ENCODE measurements around the gene CD247. TPM values are rescaled to one million over a fixed set of nuclear protein-coding genes. Genes with fewer than 3 reads are reported as not detected.

CD247 gene
- total RNA-seq, 2 experiments from 2014 or later = 105 to 114 TPM

DNA sequence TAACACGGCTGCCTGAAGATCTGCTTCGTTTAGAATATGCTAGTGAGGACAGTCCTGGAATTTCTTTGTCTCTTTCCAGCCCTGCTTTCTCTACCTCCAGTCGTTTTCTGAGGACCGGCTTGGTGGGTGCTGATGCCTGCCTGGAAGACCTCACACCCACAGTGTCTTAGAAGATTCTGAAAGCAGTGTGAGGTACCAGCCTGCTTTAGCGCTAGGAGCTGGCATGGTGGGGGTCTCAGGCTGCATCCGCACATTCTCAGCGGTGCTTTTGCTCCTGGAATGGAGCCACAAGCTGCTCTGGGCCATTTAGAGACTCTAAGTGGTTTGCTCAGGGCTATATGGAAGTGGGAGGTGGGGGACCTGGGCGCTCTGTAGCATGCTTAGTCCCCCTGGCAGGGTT, 61.4 kb downstream of the CD247 start:
- intact Hi-C loops (cut with micrococcal nuclease) = loop anchor here (1.0 to 2.0 kb wide), 3 partner anchors 18 to 42 kb away; no protein-coding TSS in a partner anchor
- H3K4me1 Mint-ChIP-seq (ENCODE audit: low read depth) = peaks cover 66% of the 10 kb centered on the region
- no peaks in the 10 kb centered on the region for H3K27me3 Mint-ChIP-seq
- ChIA-PET CTCF (interaction anchor here (0.8 to 4.4 kb wide), 4 partner anchors 28 to 189 kb away, joined by 3 to 39 read pairs (median 12); partner anchors contain the start of gene CD247), POLR2A (interaction anchor here (2.7 to 7.2 kb wide), 2 partner anchors 43 to 59 kb away, joined by 30 to 58 read pairs; partner anchors contain the start of gene CD247)
- peaks cover 13% of the 10 kb centered on the region for H3K36me3 Mint-ChIP-seq
- H3K4me3 Mint-ChIP-seq = no peak overlapping the region
- DNase-seq = no peak
- H3K27ac Mint-ChIP-seq = peak overlapping the region; percentile 77
- no peaks in the 10 kb centered on the region for H3K9me3 Mint-ChIP-seq

DNA sequence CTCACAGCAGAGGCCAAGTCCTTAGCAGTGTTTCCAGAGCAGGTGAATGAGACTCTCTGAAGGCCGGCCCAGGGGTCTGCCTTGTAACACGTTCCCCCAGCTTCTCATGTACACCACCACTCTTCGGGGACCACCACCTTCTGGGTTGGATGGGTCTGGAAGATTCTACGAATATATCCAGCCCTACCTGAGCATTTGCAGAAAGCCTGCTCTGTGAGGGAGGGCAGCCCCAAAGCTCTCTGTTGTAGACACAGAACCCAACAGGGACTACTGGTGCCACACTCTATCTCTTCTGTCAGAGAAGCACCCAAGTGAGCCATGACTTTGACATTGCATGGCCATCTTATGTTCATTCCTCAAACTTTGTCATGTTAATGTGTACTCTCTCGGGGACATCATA, 61.8 kb downstream of the CD247 start:
- Mint-ChIP-seq H3K4me1 (ENCODE audit: low read depth) (peaks cover 66% of the 10 kb centered on the region), H3K27ac (peak overlapping the region; percentile 77), H3K27me3 (no peaks in the 10 kb centered on the region), H3K36me3 (peaks cover 11% of the 10 kb centered on the region), H3K9me3 (no peaks in the 10 kb centered on the region), H3K4me3 (no peak overlapping the region)
- POLR2A ChIA-PET = interaction anchor here (0.6 to 7.2 kb wide), 8 partner anchors 12 to 485 kb away, joined by 3 to 58 read pairs (median 6); partner anchors contain the start of gene CD247
- DNase-seq = no peak
- CTCF ChIA-PET = interaction anchor here (1.0 to 4.4 kb wide), 8 partner anchors 9 to 189 kb away, joined by 3 to 39 read pairs (median 8); partner anchors contain the start of gene CD247
- intact Hi-C loops (cut with micrococcal nuclease) = loop anchor here (1.0 to 2.0 kb wide), 3 partner anchors 18 to 43 kb away; no protein-coding TSS in a partner anchor

DNA sequence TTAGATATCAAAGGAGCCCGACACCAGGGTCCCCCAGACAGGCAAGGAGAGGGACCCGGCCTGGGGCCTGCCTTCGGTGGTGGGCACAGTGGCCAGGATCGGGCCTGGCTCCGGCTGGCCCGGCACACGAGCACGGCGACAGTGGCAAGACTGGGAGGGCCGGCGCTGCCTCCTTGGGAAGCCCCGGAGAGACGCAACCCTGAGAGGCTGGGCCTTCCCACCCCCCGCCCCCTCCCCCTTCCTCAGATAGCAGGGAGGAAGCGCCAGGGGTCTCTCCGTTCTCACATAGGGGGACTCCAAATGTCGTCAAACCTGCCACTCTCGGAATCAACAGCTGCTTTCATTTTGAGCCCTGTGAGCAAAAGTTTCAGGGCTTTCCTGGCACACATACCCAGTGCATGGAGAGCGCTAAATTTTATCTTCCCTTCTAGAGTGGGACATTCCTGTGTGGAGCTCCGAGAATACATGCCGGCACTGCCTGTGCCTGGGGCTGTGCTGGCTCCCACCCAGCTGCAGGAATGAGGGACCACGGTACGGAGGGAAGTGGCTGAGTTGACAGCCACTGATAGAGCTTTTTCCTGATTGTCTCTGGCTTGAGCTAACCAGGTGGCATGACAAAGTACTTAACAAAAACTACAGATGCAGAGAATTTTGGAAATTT, 62.4 kb downstream of the CD247 start:
- Mint-ChIP-seq H3K4me1 (ENCODE audit: low read depth) (peaks cover 64% of the 10 kb centered on the region), H3K36me3 (peaks cover 11% of the 10 kb centered on the region), H3K27ac (peak overlapping the region; percentile 77), H3K4me3 (peak overlapping the region; percentile 78), H3K9me3 (no peaks in the 10 kb centered on the region), H3K27me3 (no peaks in the 10 kb centered on the region)
- DNase-seq = peak; percentile 79
- POLR2A ChIA-PET = interaction anchor here (0.6 to 7.2 kb wide), 13 partner anchors 10 to 485 kb away, joined by 3 to 58 read pairs (median 5); partner anchors contain the start of gene CD247
- intact Hi-C loops (cut with micrococcal nuclease) = loop anchor here (1.0 to 2.0 kb wide), 4 partner anchors 19 to 61 kb away; no protein-coding TSS in a partner anchor
- CTCF ChIA-PET = interaction anchor here (1.0 to 4.4 kb wide), 11 partner anchors 8 to 188 kb away, joined by 3 to 39 read pairs (median 5); partner anchors contain the start of gene CD247

DNA sequence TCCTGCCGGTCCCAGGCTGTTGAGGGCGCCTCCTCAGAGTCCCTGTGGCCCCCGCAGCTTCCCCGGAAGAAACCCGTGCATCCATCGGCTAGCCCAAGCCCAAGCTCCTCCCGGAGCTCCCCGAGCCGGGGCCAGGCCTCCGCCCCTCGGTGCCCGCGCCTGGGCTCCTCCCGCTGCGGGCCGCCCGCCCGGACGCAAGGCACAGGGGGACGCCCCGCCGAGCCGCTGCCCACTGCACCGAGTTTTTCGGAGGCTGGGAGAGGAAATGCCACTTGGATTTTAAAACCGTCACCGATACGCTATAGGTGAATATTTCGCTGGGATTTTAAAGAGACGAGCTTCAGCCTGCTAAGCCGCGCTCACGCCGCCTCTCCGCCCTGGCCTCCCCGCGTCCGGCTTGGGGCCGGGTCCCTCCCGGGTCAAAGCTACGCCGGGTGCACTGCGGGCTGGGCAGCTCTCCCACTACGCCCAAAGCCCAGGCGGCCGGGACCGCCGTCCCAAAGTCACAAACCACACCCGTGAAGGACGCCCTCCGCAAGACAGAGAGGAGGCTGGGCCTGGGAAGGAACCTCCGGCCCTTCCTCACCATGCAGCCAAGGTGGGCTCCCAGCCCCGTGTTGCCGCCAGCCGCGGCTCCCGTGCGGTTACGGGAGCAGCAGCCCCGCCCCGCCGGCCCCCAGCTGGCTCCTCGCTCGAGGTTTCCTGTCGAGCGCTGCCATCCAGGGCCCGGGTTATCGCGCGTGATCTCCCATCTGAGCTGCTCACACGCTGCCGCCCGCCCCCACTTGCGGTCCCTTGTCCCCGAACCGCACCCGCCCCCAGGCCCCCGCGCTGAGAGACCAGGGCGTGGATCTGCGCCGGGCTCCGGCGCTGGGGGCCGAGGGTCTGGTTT, 63.2 kb downstream of the CD247 start:
- peak overlapping the region; percentile 78 for H3K4me3 Mint-ChIP-seq
- peak overlapping the region; percentile 84 for H3K27ac Mint-ChIP-seq
- ChIA-PET CTCF (interaction anchor here (1.1 to 4.4 kb wide), 13 partner anchors 8 to 100 kb away, joined by 3 to 39 read pairs (median 5); partner anchors contain the start of gene CD247), POLR2A (interaction anchor here (0.5 to 7.2 kb wide), 15 partner anchors 11 to 1371 kb away, joined by 3 to 58 read pairs (median 4); partner anchors contain the start of genes CD247 and POU2F1)
- intact Hi-C loops (cut with micrococcal nuclease) = loop anchor here (1.0 kb wide), 1 partner anchor 62 kb away; no protein-coding TSS in a partner anchor
- DNase-seq = peak; percentile 88
- H3K36me3 Mint-ChIP-seq = peaks cover 11% of the 10 kb centered on the region
- peaks cover 64% of the 10 kb centered on the region for H3K4me1 Mint-ChIP-seq (ENCODE audit: low read depth)
- no peaks in the 10 kb centered on the region for H3K27me3 Mint-ChIP-seq
- no peaks in the 10 kb centered on the region for H3K9me3 Mint-ChIP-seq

DNA sequence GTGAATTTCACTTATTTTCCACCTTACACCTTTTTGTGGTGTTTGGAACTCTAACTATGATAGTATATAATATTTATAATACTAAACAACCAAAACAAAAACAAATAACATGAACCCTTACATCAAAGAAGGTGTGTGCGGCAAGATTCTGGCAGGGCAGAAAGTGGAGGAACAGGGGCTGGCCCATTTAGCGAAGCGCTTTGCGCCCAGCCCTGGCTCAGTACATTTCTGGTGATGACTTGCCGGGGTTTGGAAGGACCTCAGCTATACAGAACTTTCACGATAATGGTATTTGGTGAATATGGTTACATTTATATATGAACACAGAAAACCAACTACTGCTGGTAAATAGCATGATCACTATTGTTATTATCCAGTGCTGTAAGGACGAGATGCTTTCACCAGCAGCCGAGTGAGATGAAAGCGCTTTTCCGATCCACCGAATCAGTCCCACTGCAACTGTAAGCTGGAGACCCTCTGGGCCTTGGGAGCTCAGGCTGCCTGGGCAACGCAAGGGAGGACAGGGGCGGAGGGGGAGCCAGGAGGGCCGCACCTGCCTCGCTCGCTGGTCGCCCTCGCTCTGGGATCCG, 63.9 kb downstream of the CD247 start:
- intact Hi-C loops (cut with micrococcal nuclease) = no loop called here
- H3K27me3 Mint-ChIP-seq = no peaks in the 10 kb centered on the region
- peaks cover 60% of the 10 kb centered on the region for H3K4me1 Mint-ChIP-seq (ENCODE audit: low read depth)

DNA sequence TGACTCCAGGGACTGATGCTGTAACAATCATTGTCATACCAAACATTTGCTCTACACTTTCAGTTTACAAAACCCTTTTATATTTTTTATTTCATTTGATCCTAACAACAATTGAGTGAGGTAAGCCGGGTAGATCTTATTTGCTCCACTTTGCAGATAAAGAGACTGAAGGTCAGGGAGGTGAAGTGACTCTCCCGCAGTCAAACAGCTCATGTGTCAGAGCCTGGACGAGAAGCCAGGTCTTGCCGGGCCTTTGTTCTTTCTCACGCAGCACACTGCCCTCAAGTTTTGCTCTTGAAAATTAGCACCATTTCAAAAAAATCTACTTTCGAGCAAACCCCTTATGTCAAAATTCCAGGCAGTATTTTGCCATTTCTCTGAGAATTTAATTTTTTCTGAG, 65.2 kb downstream of the CD247 start:
- POLR2A ChIA-PET = interaction anchor here (0.6 to 7.2 kb wide), 3 partner anchors 20 to 81 kb away, joined by 3 to 58 read pairs (median 3); partner anchors contain the start of gene CD247
- no peaks in the 10 kb centered on the region for H3K27me3 Mint-ChIP-seq
- CTCF ChIA-PET = interaction anchor here (0.8 to 4.4 kb wide), 3 partner anchors 61 to 81 kb away, joined by 3 to 39 read pairs (median 17); partner anchors contain the start of gene CD247
- peaks cover 71% of the 10 kb centered on the region for H3K4me1 Mint-ChIP-seq (ENCODE audit: low read depth)
- H3K9me3 Mint-ChIP-seq = no peaks in the 10 kb centered on the region
- H3K36me3 Mint-ChIP-seq = peaks cover 8% of the 10 kb centered on the region
- peak; percentile 37 for DNase-seq
- H3K27ac Mint-ChIP-seq = peak overlapping the region; percentile 77
- intact Hi-C loops (cut with micrococcal nuclease) = no loop called here
- H3K4me3 Mint-ChIP-seq = peak overlapping the region; percentile 60

More for the DNA sequence above, 63.9 kb downstream of the CD247 start:
- peak; percentile 44 for DNase-seq
- peak overlapping the region; percentile 78 for H3K4me3 Mint-ChIP-seq
- H3K27ac Mint-ChIP-seq = peak overlapping the region; percentile 84
- CTCF ChIA-PET = interaction anchor here (1.2 to 4.4 kb wide), 9 partner anchors 7 to 101 kb away, joined by 3 to 39 read pairs (median 7); partner anchors contain the start of gene CD247
- peaks cover 11% of the 10 kb centered on the region for H3K36me3 Mint-ChIP-seq
- H3K9me3 Mint-ChIP-seq = no peaks in the 10 kb centered on the region
- POLR2A ChIA-PET = interaction anchor here (0.5 to 7.2 kb wide), 11 partner anchors 11 to 474 kb away, joined by 3 to 58 read pairs (median 5); partner anchors contain the start of genes CD247 and POU2F1

DNA sequence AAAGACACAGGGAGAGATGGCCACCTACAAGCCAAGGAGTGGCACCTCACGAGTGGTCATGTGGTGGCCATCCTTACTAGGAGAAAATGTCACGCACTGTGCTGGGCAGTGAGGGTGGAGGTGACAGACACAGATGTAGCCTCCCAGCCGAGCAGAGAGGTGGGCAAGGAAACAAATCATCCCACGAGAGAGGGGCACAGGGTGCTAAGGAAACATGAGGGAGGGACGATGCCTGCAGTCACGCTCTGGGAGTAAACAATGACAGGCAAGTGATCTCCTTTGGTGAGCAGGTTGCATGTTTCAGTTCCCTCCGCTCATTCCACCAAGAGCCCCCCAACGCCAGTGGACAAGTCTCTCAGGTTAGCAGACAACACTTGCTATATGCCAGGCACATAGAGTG, 65.8 kb downstream of the CD247 start:
- no peaks in the 10 kb centered on the region for H3K9me3 Mint-ChIP-seq
- DNase-seq = no peak
- H3K27me3 Mint-ChIP-seq = no peaks in the 10 kb centered on the region
- ChIA-PET POLR2A (interaction anchor here (0.6 to 7.2 kb wide), 3 partner anchors 21 to 82 kb away, joined by 3 to 58 read pairs (median 3); partner anchors contain the start of gene CD247), CTCF (interaction anchor here (1.2 to 4.4 kb wide), 3 partner anchors 66 to 82 kb away, joined by 5 to 39 read pairs (median 17); partner anchors contain the start of gene CD247)
- peak overlapping the region; percentile 26 for H3K4me3 Mint-ChIP-seq
- peaks cover 71% of the 10 kb centered on the region for H3K4me1 Mint-ChIP-seq (ENCODE audit: low read depth)
- H3K27ac Mint-ChIP-seq = peak overlapping the region; percentile 50
- intact Hi-C loops (cut with micrococcal nuclease) = no loop called here
- H3K36me3 Mint-ChIP-seq = peaks cover 6% of the 10 kb centered on the region

DNA sequence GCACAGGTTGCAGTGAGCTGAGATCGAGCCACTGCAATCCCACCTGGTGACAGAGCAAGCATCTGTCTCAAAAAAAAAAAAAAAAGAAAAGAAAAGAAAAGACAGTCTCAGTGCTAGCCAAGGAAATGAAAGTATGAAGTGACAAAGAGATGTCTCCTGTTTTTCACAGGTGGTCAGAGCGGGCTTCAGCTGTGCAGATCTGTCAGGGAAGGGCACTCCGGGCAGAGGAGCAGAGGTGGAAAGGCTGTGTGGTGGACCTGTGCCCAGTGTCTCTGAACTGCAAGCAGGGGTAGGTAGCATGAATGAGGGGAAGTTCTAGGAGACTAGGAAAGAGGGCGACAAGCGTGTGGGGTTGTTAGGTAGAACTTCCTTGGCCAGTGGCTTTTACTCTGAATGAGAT, 67.5 kb downstream of the CD247 start:
- no peaks in the 10 kb centered on the region for H3K9me3 Mint-ChIP-seq
- ChIA-PET CTCF (interaction anchor here (0.6 to 1.6 kb wide), 5 partner anchors 13 to 83 kb away, joined by 3 to 8 read pairs (median 3); no protein-coding TSS in a partner anchor), POLR2A (interaction anchor here (1.1 to 2.1 kb wide), 4 partner anchors 41 to 67 kb away, joined by 3 to 11 read pairs (median 4); partner anchors contain the start of gene CD247)
- H3K36me3 Mint-ChIP-seq = peaks cover 6% of the 10 kb centered on the region
- H3K27me3 Mint-ChIP-seq = no peaks in the 10 kb centered on the region
- intact Hi-C loops (cut with micrococcal nuclease) = no loop called here
- H3K27ac Mint-ChIP-seq = peak overlapping the region; percentile 87
- peaks cover 72% of the 10 kb centered on the region for H3K4me1 Mint-ChIP-seq (ENCODE audit: low read depth)
- peak; percentile 41 for DNase-seq
- peak overlapping the region; percentile 61 for H3K4me3 Mint-ChIP-seq

DNA sequence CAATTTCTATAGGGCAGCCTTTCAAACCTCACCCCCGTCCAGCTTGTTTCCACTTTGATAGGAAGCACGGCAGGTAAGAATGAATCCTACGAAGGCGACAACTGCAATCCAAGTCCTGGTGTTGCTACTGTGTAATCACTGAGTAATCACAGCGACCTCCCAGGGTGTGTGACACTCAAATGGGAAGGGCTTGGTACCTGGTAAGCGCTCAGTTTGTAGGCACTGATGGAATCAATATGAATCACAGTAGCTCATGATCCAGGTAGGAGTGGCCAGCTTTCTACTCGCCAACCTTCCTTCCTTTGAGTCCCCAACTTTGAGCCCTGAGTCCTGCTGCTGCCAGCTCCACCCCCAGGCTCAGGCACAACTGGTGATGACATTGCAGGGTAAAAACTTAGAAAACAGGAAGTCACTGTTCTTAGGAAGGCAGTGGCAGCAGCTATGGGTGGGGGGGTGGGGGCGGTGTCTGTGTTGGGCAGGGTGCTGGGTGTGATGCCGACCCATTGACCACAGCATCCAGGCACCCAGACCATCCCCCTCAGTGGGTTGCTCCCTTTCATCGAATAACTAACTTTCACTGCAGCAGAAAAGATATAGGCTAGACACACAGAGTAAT, 70.7 kb downstream of the CD247 start:
- no peaks in the 10 kb centered on the region for H3K27me3 Mint-ChIP-seq
- ChIA-PET POLR2A (interaction anchor here (0.7 to 2.8 kb wide), 6 partner anchors 20 to 69 kb away, joined by 3 to 53 read pairs (median 3); partner anchors contain the start of gene CD247), CTCF (interaction anchor here (0.6 to 3.2 kb wide), 25 partner anchors 8 to 228 kb away, joined by 3 to 26 read pairs (median 4); partner anchors contain the start of genes CD247, CREG1 and POU2F1)
- peak; percentile 90 for DNase-seq
- peaks cover 74% of the 10 kb centered on the region for H3K4me1 Mint-ChIP-seq (ENCODE audit: low read depth)
- intact Hi-C loops (cut with micrococcal nuclease) = loop anchor here (1.0 to 5.0 kb wide), 7 partner anchors 45 to 473 kb away; partner anchors contain the start of genes ILDR2 and POU2F1
- no peaks in the 10 kb centered on the region for H3K9me3 Mint-ChIP-seq
- H3K27ac Mint-ChIP-seq = peak overlapping the region; percentile 95
- H3K36me3 Mint-ChIP-seq = peaks cover 6% of the 10 kb centered on the region
- H3K4me3 Mint-ChIP-seq = peak overlapping the region; percentile 56

DNA sequence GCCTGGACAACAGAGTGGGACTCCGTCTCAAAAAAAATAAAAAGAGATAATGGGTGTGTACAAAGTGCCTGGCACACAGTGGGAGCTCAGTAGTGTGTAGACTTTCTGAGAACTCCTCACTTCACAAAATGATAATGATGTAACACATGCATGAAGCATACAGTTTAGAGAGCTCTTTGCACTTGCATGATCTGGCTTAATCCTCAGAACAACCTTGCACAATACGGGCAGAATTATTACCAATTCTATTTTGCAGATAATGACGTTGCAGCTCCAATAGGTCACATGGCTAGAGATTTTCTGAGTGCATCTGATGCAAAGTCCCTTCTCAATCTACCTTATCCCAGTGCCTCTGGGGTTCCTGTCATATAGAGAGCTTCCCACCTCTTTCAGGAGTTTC, 71.4 kb downstream of the CD247 start:
- no peaks in the 10 kb centered on the region for H3K9me3 Mint-ChIP-seq
- H3K27me3 Mint-ChIP-seq = no peaks in the 10 kb centered on the region
- ChIA-PET CTCF (interaction anchor here (0.6 to 3.2 kb wide), 22 partner anchors 9 to 227 kb away, joined by 3 to 26 read pairs (median 4); partner anchors contain the start of genes CD247, CREG1 and POU2F1), POLR2A (interaction anchor here (0.7 to 2.8 kb wide), 7 partner anchors 19 to 489 kb away, joined by 3 to 53 read pairs (median 3); partner anchors contain the start of gene CD247)
- H3K27ac Mint-ChIP-seq = peak overlapping the region; percentile 95
- peaks cover 74% of the 10 kb centered on the region for H3K4me1 Mint-ChIP-seq (ENCODE audit: low read depth)
- H3K4me3 Mint-ChIP-seq = peak overlapping the region; percentile 56
- H3K36me3 Mint-ChIP-seq = peaks cover 3% of the 10 kb centered on the region
- intact Hi-C loops (cut with micrococcal nuclease) = loop anchor here (1.0 to 5.0 kb wide), 7 partner anchors 46 to 472 kb away; partner anchors contain the start of genes ILDR2 and POU2F1
- no peak for DNase-seq

Measured in activated CD4-positive, alpha-beta memory T cell treated with anti-CD3 and anti-CD28 coated beads for 36 hours (primary cell).